Measurements from ENCODE around the gene PLPP3.

The PLPP3 gene

DNA sequence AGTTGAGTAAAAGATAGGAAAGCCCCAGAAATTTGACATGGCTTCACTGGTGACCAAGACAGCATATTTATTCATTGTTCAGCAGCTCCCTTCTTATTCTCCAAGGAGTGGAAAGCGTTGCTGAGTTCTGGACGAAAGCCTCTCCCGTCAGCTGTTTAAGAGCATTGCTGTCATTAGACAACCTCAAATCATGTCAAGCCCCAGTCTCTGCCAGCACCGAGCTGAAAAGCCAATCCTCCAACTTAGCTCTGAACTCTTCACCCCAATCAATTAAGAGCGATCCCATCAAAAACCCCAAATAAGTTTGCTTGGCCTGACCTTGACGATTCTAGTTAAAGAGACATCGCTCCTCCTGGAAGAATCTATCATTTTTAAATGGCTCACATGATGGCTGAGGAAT, 110.8 kb downstream of the PLPP3 start:
- TF ChIP-seq SUZ12 (IDR thresholded peaks at IDR 0.05; ENCODE audit: extremely low read depth, insufficient read depth, insufficient read length) = no peak
- no peak for TF ChIP-seq ZNF274 (IDR thresholded peaks at IDR 0.05; ENCODE audit: low read depth, low read length)
- TF ChIP-seq YY1 (IDR thresholded peaks at IDR 0.05; ENCODE audit: insufficient read depth, insufficient read length) = no peak
- Histone ChIP-seq H3K9ac (ENCODE audit: insufficient read length, low read depth) (no peak overlapping the region), H3K27me3 (ENCODE audit: insufficient read depth, insufficient read length) (no peaks in the 10 kb centered on the region), H3K4me1 (ENCODE audit: insufficient read depth, insufficient read length) (no peaks in the 10 kb centered on the region), H3K36me3 (ENCODE audit: insufficient read depth, insufficient read length, low read length) (no peaks in the 10 kb centered on the region), H3K4me3 (ENCODE audit: insufficient read length, low read depth) (no peak overlapping the region), H3K9me3 (ENCODE audit: insufficient read depth, low read length) (no peaks in the 10 kb centered on the region)
- no peak for DNase-seq (ENCODE audit: low read depth, low spot score)

DNA sequence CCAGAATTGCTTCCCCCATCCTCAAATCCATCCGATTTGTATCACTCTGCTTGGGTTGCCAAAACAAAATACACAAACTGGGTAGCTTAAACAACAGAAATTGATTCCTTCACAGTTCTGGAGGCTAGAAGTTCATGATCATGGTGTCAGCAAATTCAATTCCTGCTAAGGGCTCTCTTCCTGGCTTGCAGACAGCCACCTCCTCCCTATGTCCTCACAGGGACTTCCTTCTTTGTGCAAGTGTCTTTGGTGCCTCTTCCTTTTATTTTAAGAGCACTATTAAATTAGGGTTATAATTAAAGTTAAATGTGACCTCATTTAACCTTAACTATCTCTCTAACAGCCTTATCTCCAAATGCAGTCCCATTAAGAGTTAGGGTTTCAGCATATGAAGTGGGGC, 112.8 kb downstream of the PLPP3 start:
- no peak overlapping the region for H3K9ac ChIP-seq (ENCODE audit: insufficient read length, low read depth)
- no peaks in the 10 kb centered on the region for H3K4me1 ChIP-seq (ENCODE audit: insufficient read depth, insufficient read length)
- no peaks in the 10 kb centered on the region for H3K27me3 ChIP-seq (ENCODE audit: insufficient read depth, insufficient read length)
- DNase-seq (ENCODE audit: low read depth, low spot score) = no peak
- no peaks in the 10 kb centered on the region for H3K9me3 ChIP-seq (ENCODE audit: insufficient read depth, low read length)
- H3K4me3 ChIP-seq (ENCODE audit: insufficient read length, low read depth) = no peak overlapping the region
- TF ChIP-seq ZNF274 (IDR thresholded peaks at IDR 0.05; ENCODE audit: low read depth, low read length) (no peak), YY1 (IDR thresholded peaks at IDR 0.05; ENCODE audit: insufficient read depth, insufficient read length) (no peak), SUZ12 (IDR thresholded peaks at IDR 0.05; ENCODE audit: extremely low read depth, insufficient read depth, insufficient read length) (no peak)
- no peaks in the 10 kb centered on the region for H3K36me3 ChIP-seq (ENCODE audit: insufficient read depth, insufficient read length, low read length)

DNA sequence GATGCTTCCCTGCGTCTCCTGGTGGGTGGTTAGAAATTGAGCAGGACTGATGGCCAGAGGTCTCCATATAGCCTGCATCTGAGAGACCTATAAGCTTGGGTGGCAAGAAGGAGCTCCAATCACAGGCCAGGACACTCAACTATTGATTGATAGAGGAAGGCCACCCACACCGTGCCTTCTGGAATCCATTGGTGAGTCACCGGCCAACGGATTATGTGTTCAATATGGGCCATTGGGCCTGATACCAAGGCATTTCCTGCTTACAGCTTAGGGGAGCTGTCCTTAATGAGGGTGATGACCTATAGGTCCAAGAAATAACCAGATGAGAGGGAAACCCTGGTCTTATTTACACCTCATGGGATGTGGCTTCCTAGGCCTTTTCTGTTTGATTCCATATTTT, 115.1 kb downstream of the PLPP3 start:
- no peak for DNase-seq (ENCODE audit: low read depth, low spot score)
- no peaks in the 10 kb centered on the region for H3K36me3 ChIP-seq (ENCODE audit: insufficient read depth, insufficient read length, low read length)

DNA sequence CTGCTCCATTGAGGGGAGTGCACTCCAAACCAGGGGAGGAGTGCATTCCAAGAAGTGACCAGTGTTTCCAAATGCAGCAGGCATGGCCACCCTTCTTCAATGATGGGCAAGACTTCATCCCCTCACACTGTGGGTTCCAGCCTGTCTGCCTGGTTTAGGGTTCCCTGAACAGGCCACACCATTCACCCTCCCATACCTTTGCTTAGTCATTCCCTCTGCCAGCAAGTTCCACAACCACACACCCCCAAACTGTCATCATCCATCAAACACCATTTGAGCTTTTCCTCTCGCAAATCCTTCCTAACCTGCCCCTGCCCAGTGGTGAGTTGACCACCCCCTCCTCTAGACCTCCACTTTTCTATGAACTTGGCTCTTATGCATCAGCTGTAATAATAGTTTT, 116.0 kb downstream of the PLPP3 start:
- no peaks in the 10 kb centered on the region for H3K9me3 ChIP-seq (ENCODE audit: insufficient read depth, low read length)
- H3K36me3 ChIP-seq (ENCODE audit: insufficient read depth, insufficient read length, low read length) = no peaks in the 10 kb centered on the region
- H3K9ac ChIP-seq (ENCODE audit: insufficient read length, low read depth) = no peak overlapping the region
- DNase-seq (ENCODE audit: low read depth, low spot score) = no peak
- H3K4me1 ChIP-seq (ENCODE audit: insufficient read depth, insufficient read length) = no peaks in the 10 kb centered on the region
- H3K27me3 ChIP-seq (ENCODE audit: insufficient read depth, insufficient read length) = no peaks in the 10 kb centered on the region
- no peak overlapping the region for H3K4me3 ChIP-seq (ENCODE audit: insufficient read length, low read depth)
- no peak for TF ChIP-seq ZNF274 (IDR thresholded peaks at IDR 0.05; ENCODE audit: low read depth, low read length)
- TF ChIP-seq SUZ12 (IDR thresholded peaks at IDR 0.05; ENCODE audit: extremely low read depth, insufficient read depth, insufficient read length) = no peak
- no peak for TF ChIP-seq YY1 (IDR thresholded peaks at IDR 0.05; ENCODE audit: insufficient read depth, insufficient read length)

More for the DNA sequence above, 115.1 kb downstream of the PLPP3 start:
- no peaks in the 10 kb centered on the region for H3K9me3 ChIP-seq (ENCODE audit: insufficient read depth, low read length)
- TF ChIP-seq ZNF274 (IDR thresholded peaks at IDR 0.05; ENCODE audit: low read depth, low read length) (no peak), YY1 (IDR thresholded peaks at IDR 0.05; ENCODE audit: insufficient read depth, insufficient read length) (no peak), SUZ12 (IDR thresholded peaks at IDR 0.05; ENCODE audit: extremely low read depth, insufficient read depth, insufficient read length) (no peak)
- H3K4me3 ChIP-seq (ENCODE audit: insufficient read length, low read depth) = no peak overlapping the region
- no peaks in the 10 kb centered on the region for H3K4me1 ChIP-seq (ENCODE audit: insufficient read depth, insufficient read length)
- H3K27me3 ChIP-seq (ENCODE audit: insufficient read depth, insufficient read length) = no peaks in the 10 kb centered on the region
- no peak overlapping the region for H3K9ac ChIP-seq (ENCODE audit: insufficient read length, low read depth)

DNA sequence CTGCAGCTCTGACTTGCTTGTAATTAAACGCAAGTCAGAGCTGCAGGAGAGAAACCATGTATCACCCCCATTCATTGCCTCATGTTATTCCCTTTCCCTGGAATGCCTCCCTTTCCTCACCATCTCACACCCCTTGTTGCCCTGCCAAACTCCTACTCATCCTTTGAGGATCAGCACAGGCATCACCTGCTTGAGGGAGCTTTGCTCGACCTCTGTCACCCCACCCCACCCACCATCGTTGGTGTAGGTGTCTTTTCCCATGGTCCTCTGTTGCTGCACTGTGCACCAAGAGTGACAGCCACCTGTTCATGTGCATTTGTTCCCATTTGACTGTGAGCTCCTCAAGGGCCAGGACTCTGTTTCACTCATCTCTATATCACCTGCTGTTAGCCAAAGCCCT, 117.2 kb downstream of the PLPP3 start:
- Histone ChIP-seq H3K9ac (ENCODE audit: insufficient read length, low read depth) (no peak overlapping the region), H3K4me3 (ENCODE audit: insufficient read length, low read depth) (no peak overlapping the region), H3K4me1 (ENCODE audit: insufficient read depth, insufficient read length) (no peaks in the 10 kb centered on the region), H3K27me3 (ENCODE audit: insufficient read depth, insufficient read length) (no peaks in the 10 kb centered on the region), H3K9me3 (ENCODE audit: insufficient read depth, low read length) (no peaks in the 10 kb centered on the region), H3K36me3 (ENCODE audit: insufficient read depth, insufficient read length, low read length) (no peaks in the 10 kb centered on the region)
- DNase-seq (ENCODE audit: low read depth, low spot score) = no peak
- TF ChIP-seq YY1 (IDR thresholded peaks at IDR 0.05; ENCODE audit: insufficient read depth, insufficient read length) = no peak
- TF ChIP-seq ZNF274 (IDR thresholded peaks at IDR 0.05; ENCODE audit: low read depth, low read length) = no peak

DNA sequence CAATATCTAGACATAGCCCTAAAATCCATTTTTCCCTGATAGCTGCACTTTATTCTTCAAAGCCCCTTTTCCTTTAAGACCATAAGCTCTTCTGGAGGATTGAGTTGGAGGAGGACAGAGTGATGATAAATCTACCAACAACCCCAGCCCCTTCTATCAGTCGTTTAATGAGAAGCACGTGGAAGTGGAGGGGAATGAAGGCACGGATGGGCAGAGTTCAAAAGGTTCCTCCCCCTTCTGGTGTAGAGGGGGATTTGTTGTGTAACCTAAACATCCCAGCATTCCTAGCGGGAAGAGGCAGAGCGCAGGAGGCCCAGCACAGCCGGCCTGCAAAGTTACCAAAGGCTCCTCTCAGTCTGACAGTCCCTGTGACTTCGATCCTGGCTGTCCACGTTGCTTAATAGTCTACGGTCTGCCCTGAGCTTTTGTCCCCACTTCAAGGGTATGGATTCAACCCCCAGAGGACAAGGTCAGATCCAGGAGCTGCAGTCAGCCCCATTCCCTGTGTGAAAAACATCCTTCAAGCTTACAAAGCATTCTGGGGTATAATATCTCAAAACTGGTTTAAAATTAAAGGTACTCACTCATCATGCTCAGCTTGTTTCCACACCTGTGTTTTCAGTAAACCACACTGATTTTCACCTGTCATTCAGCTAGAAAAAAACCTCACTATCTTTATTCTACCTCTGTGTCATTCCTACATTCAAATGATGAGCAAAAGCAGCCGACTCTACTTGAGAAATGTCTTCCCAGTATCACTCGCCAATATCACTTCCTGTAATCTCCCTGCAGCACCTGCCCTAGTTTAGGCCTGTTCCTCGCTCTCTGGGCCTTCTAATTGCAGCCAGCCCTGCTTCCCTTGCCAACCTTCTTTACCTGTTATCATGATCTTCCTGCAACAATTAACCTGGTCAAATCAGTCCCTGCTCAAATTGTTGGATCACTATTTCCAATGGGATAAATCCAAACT, 117.9 kb downstream of the PLPP3 start:
- Histone ChIP-seq H3K9me3 (ENCODE audit: insufficient read depth, low read length) (no peaks in the 10 kb centered on the region), H3K36me3 (ENCODE audit: insufficient read depth, insufficient read length, low read length) (no peaks in the 10 kb centered on the region), H3K4me1 (ENCODE audit: insufficient read depth, insufficient read length) (no peaks in the 10 kb centered on the region), H3K9ac (ENCODE audit: insufficient read length, low read depth) (no peak overlapping the region), H3K27me3 (ENCODE audit: insufficient read depth, insufficient read length) (no peaks in the 10 kb centered on the region), H3K4me3 (ENCODE audit: insufficient read length, low read depth) (no peak overlapping the region)
- DNase-seq (ENCODE audit: low read depth, low spot score) = no peak
- TF ChIP-seq YY1 (IDR thresholded peaks at IDR 0.05; ENCODE audit: insufficient read depth, insufficient read length) = no peak
- no peak for TF ChIP-seq SUZ12 (IDR thresholded peaks at IDR 0.05; ENCODE audit: extremely low read depth, insufficient read depth, insufficient read length)
- TF ChIP-seq ZNF274 (IDR thresholded peaks at IDR 0.05; ENCODE audit: low read depth, low read length) = no peak

DNA sequence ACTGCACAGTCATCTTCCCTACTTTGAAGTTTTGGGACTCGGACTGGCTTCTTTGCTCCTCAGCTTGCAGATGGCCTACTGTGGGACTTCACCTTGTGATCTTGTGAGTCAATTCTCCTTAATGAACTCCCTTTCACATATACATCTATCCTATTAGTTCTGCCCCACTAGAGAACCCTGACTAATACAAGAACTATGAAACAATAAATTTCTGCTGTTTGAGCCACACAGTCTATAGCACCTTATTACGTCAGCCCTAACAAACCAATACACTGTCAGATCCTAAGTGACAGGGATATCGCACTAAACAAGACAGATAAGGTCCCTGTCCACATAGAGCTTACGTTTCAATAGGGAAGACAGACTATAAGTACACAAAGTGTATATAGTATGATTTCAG, 120.1 kb downstream of the PLPP3 start:
- no peak for DNase-seq (ENCODE audit: low read depth, low spot score)
- TF ChIP-seq SUZ12 (IDR thresholded peaks at IDR 0.05; ENCODE audit: extremely low read depth, insufficient read depth, insufficient read length) (no peak), ZNF274 (IDR thresholded peaks at IDR 0.05; ENCODE audit: low read depth, low read length) (no peak), YY1 (IDR thresholded peaks at IDR 0.05; ENCODE audit: insufficient read depth, insufficient read length) (no peak)
- Histone ChIP-seq H3K27me3 (ENCODE audit: insufficient read depth, insufficient read length) (no peaks in the 10 kb centered on the region), H3K4me1 (ENCODE audit: insufficient read depth, insufficient read length) (no peaks in the 10 kb centered on the region), H3K9me3 (ENCODE audit: insufficient read depth, low read length) (no peaks in the 10 kb centered on the region), H3K36me3 (ENCODE audit: insufficient read depth, insufficient read length, low read length) (no peaks in the 10 kb centered on the region), H3K4me3 (ENCODE audit: insufficient read length, low read depth) (no peak overlapping the region), H3K9ac (ENCODE audit: insufficient read length, low read depth) (no peak overlapping the region)

All from NT2/D1 (cell line).